GM20000 (cell line): ENCODE data around the gene RNF227.
"Not testable (repeated sequence)": the region's sequence is repeated elsewhere in the genome, so short reads cannot be mapped to it uniquely, and the experiment has no call there.

Source experiments
- DNase-seq: peaks from one replicate; pipeline ENCODE4 v3.0.0; 2012; ENCODE audit warnings: low spot score
- TF ChIP-seq, protein P1 (sequence below): IDR thresholded peaks from 2 replicates; pipeline ENCODE4 v1.5.1; 2012; ENCODE audit warnings: mild to moderate bottlenecking, control low read depth; ENCODE audit errors: extremely low read depth, missing control alignments

Gene RNF227

GRCh38 chr17:7915611-7916384 lies at the start of gene RNF227:
TSS of gene RNF227 (minus strand) at chr17:7916289. CDS start at chr17:7916195, 94 bp downstream.
- DNase-seq: peak; percentile 92

DNA sequence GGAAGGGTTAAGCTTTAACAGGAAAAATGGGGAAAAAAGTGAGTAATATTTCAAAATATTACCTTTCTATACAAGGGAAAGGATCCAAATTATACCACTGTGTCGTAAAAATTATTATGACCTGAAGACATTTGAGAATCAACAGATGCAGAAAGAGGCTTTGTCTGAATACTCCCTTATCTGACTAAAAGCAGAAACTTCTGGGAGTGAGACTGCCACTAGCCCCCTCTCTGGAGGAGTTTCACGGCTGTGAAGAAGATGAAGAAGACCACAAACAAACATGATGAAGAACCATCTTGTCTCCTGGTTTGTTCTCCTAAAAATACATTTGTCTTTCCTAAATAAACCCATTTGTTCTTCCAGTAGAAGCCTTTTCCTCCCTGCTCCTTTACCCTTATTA lies 45.3 kb upstream of the RNF227 start:
- TF ChIP-seq, protein P1, sequence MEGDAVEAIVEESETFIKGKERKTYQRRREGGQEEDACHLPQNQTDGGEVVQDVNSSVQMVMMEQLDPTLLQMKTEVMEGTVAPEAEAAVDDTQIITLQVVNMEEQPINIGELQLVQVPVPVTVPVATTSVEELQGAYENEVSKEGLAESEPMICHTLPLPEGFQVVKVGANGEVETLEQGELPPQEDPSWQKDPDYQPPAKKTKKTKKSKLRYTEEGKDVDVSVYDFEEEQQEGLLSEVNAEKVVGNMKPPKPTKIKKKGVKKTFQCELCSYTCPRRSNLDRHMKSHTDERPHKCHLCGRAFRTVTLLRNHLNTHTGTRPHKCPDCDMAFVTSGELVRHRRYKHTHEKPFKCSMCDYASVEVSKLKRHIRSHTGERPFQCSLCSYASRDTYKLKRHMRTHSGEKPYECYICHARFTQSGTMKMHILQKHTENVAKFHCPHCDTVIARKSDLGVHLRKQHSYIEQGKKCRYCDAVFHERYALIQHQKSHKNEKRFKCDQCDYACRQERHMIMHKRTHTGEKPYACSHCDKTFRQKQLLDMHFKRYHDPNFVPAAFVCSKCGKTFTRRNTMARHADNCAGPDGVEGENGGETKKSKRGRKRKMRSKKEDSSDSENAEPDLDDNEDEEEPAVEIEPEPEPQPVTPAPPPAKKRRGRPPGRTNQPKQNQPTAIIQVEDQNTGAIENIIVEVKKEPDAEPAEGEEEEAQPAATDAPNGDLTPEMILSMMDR: no peak

More at GRCh38 chr17:7915611-7916384, at the start of gene RNF227:
- TF ChIP-seq, protein P1: no peak

DNA sequence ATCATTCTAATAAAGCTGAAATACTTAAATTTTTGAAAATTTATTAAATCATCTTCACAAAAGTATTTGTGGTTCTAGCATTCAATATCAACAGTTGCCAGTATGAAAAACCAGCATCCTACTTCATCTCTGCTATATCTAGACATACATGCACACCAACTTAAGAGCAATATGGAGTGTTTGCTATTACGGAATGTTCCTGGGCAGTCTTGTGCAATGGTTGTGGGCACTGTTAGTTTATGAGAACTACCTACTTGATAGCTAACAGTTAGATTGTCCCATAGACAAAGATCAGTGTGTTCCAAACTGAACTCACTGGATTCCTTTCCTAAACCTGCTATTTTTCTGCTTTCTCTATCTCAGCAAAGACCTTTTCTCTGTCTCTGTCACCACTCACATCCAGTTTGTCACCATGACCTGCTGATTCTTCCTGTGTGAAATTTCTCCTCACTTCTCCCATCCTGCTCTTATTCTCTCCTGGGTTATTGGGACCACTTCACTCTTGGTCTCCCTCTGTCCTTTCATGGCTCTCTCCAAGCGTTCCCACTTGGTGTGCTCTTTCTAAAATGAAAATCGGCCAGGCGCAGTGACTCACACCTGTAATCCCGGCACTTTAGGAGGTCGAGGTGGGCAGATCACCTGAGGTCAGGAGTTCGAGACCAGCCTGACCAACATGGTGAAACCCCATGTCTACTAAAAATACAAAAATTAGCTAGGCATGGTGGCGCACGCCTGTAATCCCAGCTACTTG lies 43.6 kb upstream of the RNF227 start:
- no peak for DNase-seq
- TF ChIP-seq, protein P1: no peak

More for the DNA sequence above, 45.3 kb upstream of the RNF227 start:
- DNase-seq: no peak

GRCh38 chr17:7956228-7956965 lies 40.3 kb upstream of the RNF227 start:
- DNase-seq: no peak
- TF ChIP-seq, protein P1: no peak

- no peak for DNase-seq
- TF ChIP-seq, protein P1: no peak
Observed at GRCh38 chr17:7955414-7956227, 39.5 kb upstream of the RNF227 start.

DNA sequence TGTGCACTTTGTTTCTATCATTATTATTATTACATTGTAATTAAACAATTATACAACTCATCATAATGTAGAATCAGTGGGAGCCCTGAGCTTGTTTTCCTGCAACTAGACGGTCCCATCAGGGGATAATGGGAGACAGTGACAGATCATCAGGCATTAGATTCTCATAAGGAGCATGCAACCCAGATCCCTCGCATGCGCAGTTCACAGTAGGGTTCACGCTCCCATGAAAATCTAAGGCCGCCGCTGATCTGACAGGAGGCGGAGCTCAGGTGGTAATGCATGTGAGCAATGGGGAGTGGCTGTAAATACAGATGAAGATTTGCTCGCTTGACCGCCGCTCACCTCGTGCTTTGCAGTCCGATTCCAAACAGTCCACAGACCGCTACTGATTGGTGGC lies 37.2 kb upstream of the RNF227 start:
- not testable (repeated sequence) for DNase-seq

GRCh38 chr17:7951143-7951792 lies 35.2 kb upstream of the RNF227 start:
- peak; percentile 67 for DNase-seq

More at GRCh38 chr17:7951143-7951792, 35.2 kb upstream of the RNF227 start:
- TF ChIP-seq, protein P1: no peak
